AG04450 (cell line): ENCODE data around the gene PDE4D. TPM values are rescaled to one million over a fixed set of nuclear protein-coding genes. Genes with fewer than 3 reads are reported as not detected.

Experiments used
- CTCF ChIA-PET: fragments of 300-600, 350-600 bp; formaldehyde crosslinking; extraction: SDS; loops from one replicate; lab custom pipeline; 2022; ENCODE audit warnings: antibody characterized with exemption, inconsistent platforms; lab: Charles Lee
- POLR2A ChIA-PET: fragments of 350-600 bp; formaldehyde crosslinking; extraction: SDS; loops from one replicate; lab custom pipeline; 2021; ENCODE audit warnings: antibody characterized with exemption, inconsistent platforms; lab: Yijun Ruan, JAX
- DNase-seq: peaks from one replicate; pipeline ENCODE4 v3.0.0-alpha.2; 2011; ENCODE audit warnings: low read depth, low spot score
- H3K27ac ChIP-seq: one replicate; pipeline ENCODE4 v1.5.1; 2012; ENCODE audit warnings: low read depth, low read length, control low read depth
- H3K27me3 ChIP-seq: one replicate; pipeline ENCODE4 v1.6.0; 2012; ENCODE audit warnings: low read length; ENCODE audit not compliant: control insufficient read depth, insufficient read depth
- H3K4me3 ChIP-seq: 2 replicates; pipeline ENCODE4 v1.5.1; 2011; ENCODE audit warnings: mild to moderate bottlenecking, low read depth, low read length, control low read depth
- H3K9me3 ChIP-seq: 2 replicates; pipeline ENCODE4 v1.5.1; 2012; ENCODE audit warnings: low read length; ENCODE audit not compliant: control insufficient read depth, insufficient read depth
- polyA plus RNA-seq: library from polyadenylated mRNA; depleted of rRNA; stranded (reverse); fragments of >200 nt; gene quantifications from 2 replicates; pipeline ENCODE4 v1.2.3, GENCODE V29; 2011
- TF ChIP-seq, protein P1 (sequence below): IDR thresholded peaks from 2 replicates; pipeline ENCODE4 v1.5.1; 2011; ENCODE audit warnings: low read depth, low read length, control low read depth, inconsistent platforms

The PDE4D gene
- polyA plus RNA-seq, 1 experiment: 12.0 TPM

DNA sequence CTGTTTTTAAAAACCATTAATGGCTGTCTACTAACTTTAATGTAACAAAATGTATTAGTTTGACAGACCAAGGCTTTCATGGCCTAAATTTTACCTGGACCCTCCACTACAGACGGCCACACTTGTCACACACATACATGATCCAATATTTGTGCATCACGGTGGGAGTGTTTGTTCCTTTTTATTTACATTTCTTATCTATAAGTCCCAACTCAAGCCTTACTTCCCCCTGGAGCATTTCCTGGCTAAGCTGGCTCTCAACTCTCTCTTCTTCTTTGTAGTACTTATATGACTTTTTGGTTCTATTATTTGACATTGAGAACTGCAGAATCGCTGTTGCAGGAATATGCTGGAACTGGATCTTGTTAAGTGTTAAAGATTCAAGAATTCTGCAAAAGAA lies 776.2 kb downstream of the PDE4D start:
- H3K27ac ChIP-seq: no peak overlapping the region
- DNase-seq: no peak
- H3K27me3 ChIP-seq: no peaks in the 10 kb centered on the region
- CTCF ChIA-PET: interaction anchor here (1.2 kb wide), 1 partner anchor 71 kb away, joined by 3 read pairs; no protein-coding TSS in a partner anchor
- POLR2A ChIA-PET: no interaction called here
- H3K4me3 ChIP-seq: no peak overlapping the region
- TF ChIP-seq, protein P1, sequence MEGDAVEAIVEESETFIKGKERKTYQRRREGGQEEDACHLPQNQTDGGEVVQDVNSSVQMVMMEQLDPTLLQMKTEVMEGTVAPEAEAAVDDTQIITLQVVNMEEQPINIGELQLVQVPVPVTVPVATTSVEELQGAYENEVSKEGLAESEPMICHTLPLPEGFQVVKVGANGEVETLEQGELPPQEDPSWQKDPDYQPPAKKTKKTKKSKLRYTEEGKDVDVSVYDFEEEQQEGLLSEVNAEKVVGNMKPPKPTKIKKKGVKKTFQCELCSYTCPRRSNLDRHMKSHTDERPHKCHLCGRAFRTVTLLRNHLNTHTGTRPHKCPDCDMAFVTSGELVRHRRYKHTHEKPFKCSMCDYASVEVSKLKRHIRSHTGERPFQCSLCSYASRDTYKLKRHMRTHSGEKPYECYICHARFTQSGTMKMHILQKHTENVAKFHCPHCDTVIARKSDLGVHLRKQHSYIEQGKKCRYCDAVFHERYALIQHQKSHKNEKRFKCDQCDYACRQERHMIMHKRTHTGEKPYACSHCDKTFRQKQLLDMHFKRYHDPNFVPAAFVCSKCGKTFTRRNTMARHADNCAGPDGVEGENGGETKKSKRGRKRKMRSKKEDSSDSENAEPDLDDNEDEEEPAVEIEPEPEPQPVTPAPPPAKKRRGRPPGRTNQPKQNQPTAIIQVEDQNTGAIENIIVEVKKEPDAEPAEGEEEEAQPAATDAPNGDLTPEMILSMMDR: no peak
- no peaks in the 10 kb centered on the region for H3K9me3 ChIP-seq

DNA sequence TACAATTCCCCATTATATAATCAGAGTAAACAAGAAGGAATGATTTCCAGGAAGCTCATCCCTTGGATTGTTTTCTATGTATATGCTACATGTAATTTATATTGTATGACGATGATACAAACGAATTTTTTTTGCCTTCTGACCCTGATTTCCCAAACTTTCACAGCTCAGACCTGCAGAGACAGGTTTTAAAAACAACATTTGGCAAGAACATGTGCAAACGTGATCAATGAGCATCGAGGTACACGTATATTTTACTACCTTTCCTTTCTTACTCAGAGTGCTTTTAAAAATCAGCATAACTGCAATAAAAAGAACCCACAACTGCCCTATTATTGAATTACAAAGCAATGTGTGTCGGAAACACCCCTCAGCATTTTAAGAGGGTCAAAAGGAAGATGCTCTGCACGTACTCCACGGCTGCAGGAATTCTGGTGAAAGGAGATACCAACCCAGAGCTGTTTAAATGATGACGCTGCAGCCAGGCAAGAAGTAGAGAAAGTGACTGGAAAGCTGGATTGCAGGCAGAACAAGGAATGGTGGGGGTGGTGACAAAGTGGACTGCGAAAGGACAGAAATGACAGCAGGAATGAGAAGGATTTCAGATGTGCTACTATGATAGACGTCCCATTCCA lies 777.2 kb downstream of the PDE4D start:
- no peak overlapping the region for H3K4me3 ChIP-seq
- ChIA-PET CTCF (interaction anchor here (1.4 to 2.7 kb wide), 2 partner anchors 8 to 81 kb away, joined by 3 to 9 read pairs; no protein-coding TSS in a partner anchor), POLR2A (no interaction called here)
- H3K27me3 ChIP-seq: no peaks in the 10 kb centered on the region
- no peak for DNase-seq
- no peaks in the 10 kb centered on the region for H3K9me3 ChIP-seq
- H3K27ac ChIP-seq: no peak overlapping the region
- TF ChIP-seq, protein P1: no peak

DNA sequence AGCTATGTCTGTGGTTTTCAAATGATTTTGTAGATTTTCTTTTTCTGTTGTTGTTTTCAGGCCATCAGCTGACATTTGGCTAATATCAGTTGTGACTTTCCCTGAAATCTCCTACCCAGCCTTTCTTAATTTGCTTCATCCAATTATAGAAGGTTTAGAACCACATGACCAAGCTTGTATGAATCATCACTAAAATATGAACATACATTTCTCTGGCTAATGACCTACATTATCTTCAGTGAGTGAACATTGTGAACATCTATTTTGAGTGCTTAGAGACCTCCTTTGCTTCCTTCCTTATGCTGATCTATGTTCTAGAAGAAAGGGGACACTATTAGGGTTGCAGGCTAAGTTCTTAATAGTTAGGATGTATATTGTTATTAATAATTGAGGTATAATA lies 778.2 kb downstream of the PDE4D start:
- POLR2A ChIA-PET: no interaction called here
- no peak overlapping the region for H3K4me3 ChIP-seq
- CTCF ChIA-PET: interaction anchor here (2.7 kb wide), 1 partner anchor 80 kb away, joined by 9 read pairs; no protein-coding TSS in a partner anchor
- no peaks in the 10 kb centered on the region for H3K27me3 ChIP-seq
- no peak for DNase-seq
- TF ChIP-seq, protein P1: no peak
- H3K9me3 ChIP-seq: no peaks in the 10 kb centered on the region
- no peak overlapping the region for H3K27ac ChIP-seq

DNA sequence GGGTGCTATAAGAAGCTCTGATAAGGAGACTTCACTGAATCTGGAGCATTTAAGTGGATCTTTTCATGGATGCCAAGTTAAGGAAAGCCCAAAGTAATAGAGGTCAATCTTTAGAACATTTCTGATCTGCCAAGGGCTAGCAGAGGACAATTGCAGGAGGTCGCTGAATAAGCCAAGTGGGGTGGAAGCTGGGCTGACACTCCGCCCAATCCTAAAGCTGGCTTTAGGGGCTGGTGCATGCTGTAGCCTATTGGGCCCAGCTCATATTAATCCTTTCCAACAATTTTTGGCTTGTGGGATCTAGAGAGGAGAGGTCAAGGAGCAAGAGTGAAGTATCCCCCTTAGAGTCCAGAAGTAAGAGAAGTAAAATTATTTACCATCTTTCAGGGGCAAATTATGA lies 784.1 kb downstream of the PDE4D start:
- TF ChIP-seq, protein P1: no peak
- CTCF ChIA-PET: interaction anchor here (0.8 kb wide), 1 partner anchor 218 kb away, joined by 3 read pairs; no protein-coding TSS in a partner anchor
- Histone ChIP-seq H3K27ac (no peak overlapping the region), H3K9me3 (no peaks in the 10 kb centered on the region), H3K4me3 (no peak overlapping the region), H3K27me3 (no peaks in the 10 kb centered on the region)
- DNase-seq: no peak
- POLR2A ChIA-PET: interaction anchor here (0.7 kb wide), 1 partner anchor 107 kb away, joined by 4 read pairs; no protein-coding TSS in a partner anchor

DNA sequence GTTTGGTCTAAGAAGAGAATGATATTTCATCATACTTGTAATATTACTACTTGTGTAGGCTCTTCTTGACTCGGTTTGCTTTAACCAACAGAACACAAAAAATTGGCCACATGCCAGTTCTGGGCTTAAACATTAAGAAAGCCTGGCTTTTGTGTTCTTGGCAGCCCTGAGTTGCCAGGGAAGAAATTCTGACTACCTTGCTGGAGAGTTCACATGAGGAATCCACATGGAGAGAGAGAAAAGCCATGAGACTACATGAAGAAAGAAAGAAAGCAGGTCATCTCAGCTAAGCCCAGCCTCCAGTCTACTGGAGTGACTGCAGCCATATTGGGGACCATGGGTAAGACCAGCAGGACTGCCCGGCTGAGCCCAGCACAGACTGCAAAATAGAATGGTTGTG lies 785.8 kb downstream of the PDE4D start:
- ChIA-PET CTCF (no interaction called here), POLR2A (no interaction called here)
- TF ChIP-seq, protein P1: no peak
- no peak overlapping the region for H3K4me3 ChIP-seq
- H3K27ac ChIP-seq: no peak overlapping the region
- H3K27me3 ChIP-seq: no peaks in the 10 kb centered on the region
- H3K9me3 ChIP-seq: no peaks in the 10 kb centered on the region
- no peak for DNase-seq
